ENCODE results near the gene CDK14.

DNA sequence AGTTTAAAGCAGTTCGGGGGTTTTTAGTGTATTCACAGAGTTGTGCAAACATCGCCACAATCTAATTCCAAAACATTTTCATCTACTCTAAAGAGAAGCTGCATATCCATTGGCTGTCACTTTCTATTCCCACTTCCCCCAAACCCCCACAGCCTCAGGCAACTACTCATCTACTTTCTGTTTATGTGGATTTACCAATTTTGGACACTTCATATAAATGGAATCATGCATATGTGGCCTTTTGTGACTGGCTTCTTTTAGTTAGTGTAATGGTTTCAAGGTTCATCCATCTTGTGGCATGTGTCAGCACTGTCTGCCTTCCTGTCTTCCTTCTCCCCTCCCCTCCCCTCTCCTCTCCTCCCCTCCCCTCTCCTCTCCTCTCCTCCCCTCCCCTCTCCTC is 589.6 kb downstream of the CDK14 start:
- TF ChIP-seq, protein P1, sequence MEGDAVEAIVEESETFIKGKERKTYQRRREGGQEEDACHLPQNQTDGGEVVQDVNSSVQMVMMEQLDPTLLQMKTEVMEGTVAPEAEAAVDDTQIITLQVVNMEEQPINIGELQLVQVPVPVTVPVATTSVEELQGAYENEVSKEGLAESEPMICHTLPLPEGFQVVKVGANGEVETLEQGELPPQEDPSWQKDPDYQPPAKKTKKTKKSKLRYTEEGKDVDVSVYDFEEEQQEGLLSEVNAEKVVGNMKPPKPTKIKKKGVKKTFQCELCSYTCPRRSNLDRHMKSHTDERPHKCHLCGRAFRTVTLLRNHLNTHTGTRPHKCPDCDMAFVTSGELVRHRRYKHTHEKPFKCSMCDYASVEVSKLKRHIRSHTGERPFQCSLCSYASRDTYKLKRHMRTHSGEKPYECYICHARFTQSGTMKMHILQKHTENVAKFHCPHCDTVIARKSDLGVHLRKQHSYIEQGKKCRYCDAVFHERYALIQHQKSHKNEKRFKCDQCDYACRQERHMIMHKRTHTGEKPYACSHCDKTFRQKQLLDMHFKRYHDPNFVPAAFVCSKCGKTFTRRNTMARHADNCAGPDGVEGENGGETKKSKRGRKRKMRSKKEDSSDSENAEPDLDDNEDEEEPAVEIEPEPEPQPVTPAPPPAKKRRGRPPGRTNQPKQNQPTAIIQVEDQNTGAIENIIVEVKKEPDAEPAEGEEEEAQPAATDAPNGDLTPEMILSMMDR (IDR thresholded peaks at IDR 0.05): no peak
- no peak for TF ChIP-seq EZH2phosphoT487 (IDR thresholded peaks at IDR 0.05)
